HepG2 (cell line): Measurements from ENCODE around the gene NEU4. TPM values are rescaled to one million over a fixed set of nuclear protein-coding genes. Genes with fewer than 3 reads are reported as not detected.

Experiments used
- ATAC-seq: fragments of 200-7000 bp; cut with Tn5 transposase; 3 replicates; pipeline ENCODE4 v1.9.1; 2020; ENCODE audit warnings: mild to moderate bottlenecking, moderate library complexity
- BruUV-seq: library from RNA; stranded (reverse); fragments of 400-500 nt; replicated peaks from 2 replicates; lab custom pipeline; 2021; lab: Mats Ljungman, UMichigan
- CTCF ChIA-PET: fragments of 300-600 bp; formaldehyde crosslinking; extraction: SDS; loops from one replicate; lab custom pipeline; 2021; ENCODE audit warnings: low total read pairs, inconsistent platforms, low intra/inter-chr PET ratio; lab: Yijun Ruan, JAX
- POLR2A ChIA-PET: fragments of 350-600 bp; sonication (Branson Sonifier 250); formaldehyde crosslinking; loops from one replicate; lab custom pipeline; 2020; ENCODE audit warnings: antibody characterized with exemption, inconsistent platforms; lab: Yijun Ruan, JAX
- DNase-seq: peaks from one replicate; pipeline ENCODE4 v3.0.0-alpha.2; 2015; ENCODE audit warnings: low spot score
- FAIRE-seq: peaks from 3 replicates; lab custom pipeline; 2011; peaks lifted over from hg19 to GRCh38; lab: Jason Lieb, UNC
- H2AFZ ChIP-seq: one replicate; pipeline ENCODE4 v1.6.1; 2011; ENCODE audit warnings: low read length, inconsistent platforms
- H3K27ac ChIP-seq: fragments of 300-600 bp; 3 replicates; pipeline ENCODE4 v1.8.0; 2011; ENCODE audit warnings: mixed run types, mild to moderate bottlenecking, mixed read lengths, low read length, inconsistent platforms; ENCODE audit not compliant: insufficient read depth; ENCODE audit errors: extremely low read length
- H3K27me3 ChIP-seq, 2 experiments: fragments of 200-600 bp in 1 of 2; 2 replicates in 1 of 2; 3 replicates in 1 of 2; pipeline versions ENCODE4 v1.6.0 to v1.8.0; 2011; ENCODE audit warnings: low read length in 2 of 2, mild to moderate bottlenecking in 2 of 2, moderate library complexity in 2 of 2, inconsistent platforms in 1 of 2; ENCODE audit not compliant: insufficient read depth in 2 of 2, control insufficient read depth in 1 of 2
- H3K36me3 ChIP-seq, 2 experiments: fragments of 200-600 bp in 1 of 2; replicated peaks in 1 of 2; 2 replicates in 1 of 2; 3 replicates in 1 of 2; pipeline versions ENCODE4 v1.5.1 to v1.8.0; 2011; ENCODE audit warnings: low read length in 2 of 2, inconsistent platforms in 1 of 2; ENCODE audit not compliant: insufficient read depth in 2 of 2, control insufficient read depth in 1 of 2
- H3K4me1 ChIP-seq: 2 replicates; pipeline ENCODE4 v1.5.1; 2012; ENCODE audit warnings: low read length, inconsistent platforms; ENCODE audit not compliant: insufficient read depth
- H3K4me2 ChIP-seq: 2 replicates; pipeline ENCODE4 v1.6.0; 2011; ENCODE audit warnings: low read depth, low read length, inconsistent platforms
- H3K4me3 ChIP-seq, 3 experiments: fragments of 200-600 bp in 1 of 3; sonication (generic), shearing (Covaris generic) in 1 of 3; replicated peaks in 1 of 3; 2 replicates each; pipeline ENCODE4 v1.5.1; 2011 to 2016; ENCODE audit warnings: low read length in 3 of 3, inconsistent platforms in 2 of 3, low read depth in 2 of 3, mild to moderate bottlenecking in 2 of 3, control low read depth in 1 of 3, mixed read lengths in 1 of 3; ENCODE audit not compliant: insufficient read depth in 1 of 3
- H3K79me2 ChIP-seq: one replicate; pipeline ENCODE4 v1.6.1; 2011; ENCODE audit warnings: low read length, inconsistent platforms; ENCODE audit not compliant: insufficient read depth
- H3K9ac ChIP-seq: 2 replicates; pipeline ENCODE4 v1.6.0; 2011; ENCODE audit warnings: mild to moderate bottlenecking, low read depth, low read length, inconsistent platforms; ENCODE audit not compliant: insufficient read depth
- H3K9me3 ChIP-seq: 2 replicates; pipeline ENCODE4 v1.5.1; 2012; ENCODE audit warnings: mild to moderate bottlenecking, low read length
- H4K20me1 ChIP-seq: 2 replicates; pipeline ENCODE4 v1.6.0; 2011; ENCODE audit warnings: inconsistent platforms, mild to moderate bottlenecking, low read length, moderate library complexity; ENCODE audit not compliant: insufficient read depth
- AGO1 ChIP-seq: fragments of 200-400 bp; formaldehyde crosslinking; IDR thresholded peaks from 2 replicates; pipeline ENCODE4 v1.6.1; 2017; ENCODE audit warnings: mild to moderate bottlenecking, low read depth, low read length, moderate library complexity; ENCODE audit not compliant: poor library complexity, severe bottlenecking
- CERS6 ChIP-seq: sonication (generic); formaldehyde crosslinking; IDR thresholded peaks from 2 replicates; pipeline ENCODE4 v1.5.0; 2020; ENCODE audit warnings: missing genetic modification reagents
- EHMT2 ChIP-seq: fragments of 200-600 bp; sonication (generic); IDR thresholded peaks from 2 replicates; pipeline ENCODE4 v1.7.0; 2017; ENCODE audit warnings: antibody characterized with exemption, low read depth, low read length, borderline replicate concordance
- EZH2 ChIP-seq: conservative IDR thresholded peaks from 2 replicates; pipeline ENCODE4 v1.6.1; 2012; ENCODE audit warnings: mild to moderate bottlenecking, low read depth, low read length, moderate library complexity
- HIC2 ChIP-seq: sonication (generic); formaldehyde crosslinking; IDR thresholded peaks from 2 replicates; pipeline ENCODE4 v1.9.0; 2022; ENCODE audit warnings: low read depth, missing genetic modification reagents
- IRF9 ChIP-seq: sonication (generic); formaldehyde crosslinking; IDR thresholded peaks from 2 replicates; pipeline ENCODE4 v1.8.0; 2022; ENCODE audit warnings: missing genetic modification reagents, mild to moderate bottlenecking, borderline replicate concordance
- ZBED4 ChIP-seq: sonication (generic); formaldehyde crosslinking; IDR thresholded peaks from 2 replicates; pipeline ENCODE4 v1.4.0; 2020; ENCODE audit warnings: missing genetic modification reagents, borderline replicate concordance
- ZNF414 ChIP-seq: sonication (generic); formaldehyde crosslinking; IDR thresholded peaks from 2 replicates; pipeline ENCODE4 v1.5.0; 2020; ENCODE audit warnings: missing genetic modification reagents
- WGBS: methylation state at CpG from one replicate; pipeline ENCODE4 v1.1.6; 2017; ENCODE audit warnings: low lambda C conversion rate; 5-methylcytosine and 5-hydroxymethylcytosine counted together
- in situ Hi-C: cut with HindIII; loops from 2 replicates; pipeline ENCODE4 v1.10.0; 2017; ENCODE audit warnings: low pct_unique_long_range_greater_than_20kb; ENCODE audit not compliant: extremely low pct_ligation_motif_present
- intact Hi-C: fragments of 100-400 bp; cut with micrococcal nuclease; formaldehyde crosslinking; loops from one replicate; pipeline ENCODE4 v1.10.0; 2022; ENCODE audit not compliant: unreplicated experiment
- polyA plus RNA-seq, 8 experiments: library from polyadenylated mRNA; depleted of rRNA in 3 of 8; stranded (reverse) in 7 of 8; unstranded in 1 of 8; fragments of >200 nt; fragmentation: Illumina TruSeq in 4 of 8; extraction: Trizol in 4 of 8; gene quantifications; 2 replicates each; pipeline versions ENCODE4 v1.2.1 to v1.2.3, GENCODE V29; 2011 to 2016; ENCODE audit warnings: low read depth in 4 of 8, missing spikeins in 1 of 8, mixed read lengths in 1 of 8; ENCODE audit not compliant: insufficient read depth in 1 of 8
- total RNA-seq, 5 experiments: library from RNA; depleted of rRNA; stranded (reverse); fragments of >200 nt; fragmentation: Illumina TruSeq; extraction: Trizol; gene quantifications; 2 replicates each; pipeline ENCODE4 v1.2.3, GENCODE V29; 2016; ENCODE audit warnings: low read depth in 1 of 5
- TF ChIP-seq, protein P1 (sequence below): sonication (generic); formaldehyde crosslinking; IDR thresholded peaks from 2 replicates; pipeline ENCODE4 v1.4.0; 2020; ENCODE audit warnings: missing genetic modification reagents

NEU4 gene
- total and polyA plus RNA-seq, 2 of the 13 experiments (the other 11 are each of a cell fraction or from before 2014, with no cell fraction given): 53.5 to 107 TPM

- no peak for FAIRE-seq
- TF ChIP-seq AGO1 (peak; percentile 20), CERS6 (no peak), HIC2 (CRISPR knock-in tag) (0 out of 2 replicates have a peak, but pooled peaks have one; percentile 17), ZBED4 (CRISPR knock-in tag) (no peak), IRF9 (no peak), EHMT2 (no peak), ZNF414 (CRISPR knock-in tag) (no peak), EZH2 (no peak)
- TF ChIP-seq, protein P1, sequence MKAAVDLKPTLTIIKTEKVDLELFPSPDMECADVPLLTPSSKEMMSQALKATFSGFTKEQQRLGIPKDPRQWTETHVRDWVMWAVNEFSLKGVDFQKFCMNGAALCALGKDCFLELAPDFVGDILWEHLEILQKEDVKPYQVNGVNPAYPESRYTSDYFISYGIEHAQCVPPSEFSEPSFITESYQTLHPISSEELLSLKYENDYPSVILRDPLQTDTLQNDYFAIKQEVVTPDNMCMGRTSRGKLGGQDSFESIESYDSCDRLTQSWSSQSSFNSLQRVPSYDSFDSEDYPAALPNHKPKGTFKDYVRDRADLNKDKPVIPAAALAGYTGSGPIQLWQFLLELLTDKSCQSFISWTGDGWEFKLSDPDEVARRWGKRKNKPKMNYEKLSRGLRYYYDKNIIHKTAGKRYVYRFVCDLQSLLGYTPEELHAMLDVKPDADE (CRISPR knock-in tag): no peak
Measured at GRCh38 chr2:241776336-241777169, 32.4 kb upstream of the NEU4 start, which contains the start of gene GAL3ST2. Gene GAL3ST2 (plus strand): TSS chr2:241776822. CDS start chr2:241776956, 134 bp downstream.

More at GRCh38 chr2:241776336-241777169, 32.4 kb upstream of the NEU4 start, which contains the start of gene GAL3ST2:
- in situ Hi-C loops: no loop called here
- H2AFZ ChIP-seq: no peak within 1 kb of the TSS
- H3K4me2 ChIP-seq: peak within 1 kb of the TSS; percentile 56
- no peak within 1 kb of the TSS for H3K27ac ChIP-seq
- peak within 1 kb of the TSS; percentile 92; the same call in 1 of the 2 replicates for H3K9ac ChIP-seq
- ATAC-seq (no peak), DNase-seq (no peak)
- H3K9me3 ChIP-seq: peaks cover 8% of the 10 kb centered on the region
- ChIA-PET POLR2A (interaction anchor here (6.8 to 8.9 kb wide), 3 partner anchors 11 to 41 kb away, joined by 100 to 218 read pairs (median 113); partner anchors contain the start of genes D2HGDH and NEU4), CTCF (no interaction called here)
- peak within 1 kb of the TSS in 1 of 3 experiments; percentile 82; a peak in 1 of 6 replicates for H3K4me3 ChIP-seq
- intact Hi-C loops: no loop called here
- H3K36me3 ChIP-seq: no peaks in the 10 kb centered on the region
- 90% methylated on average over 17 of the region's 27 CpGs for WGBS
- BruUV-seq: no TSS peak
- peaks cover 13% of the 10 kb centered on the region for H3K79me2 ChIP-seq
- peaks cover 62% of the 10 kb centered on the region for H3K4me1 ChIP-seq
- H3K27me3 ChIP-seq: no peaks in the 10 kb centered on the region
- H4K20me1 ChIP-seq: no peaks in the 10 kb centered on the region
